GM23338 (cell line): ENCODE results near the gene ANKMY2.

Experiments used
- CTCF ChIP-seq, 2 experiments: fragments of 200-600 bp in 1 of 2; sonication (generic) in 1 of 2; conservative IDR thresholded peaks; 2 replicates each; pipeline versions ENCODE4 v1.5.1 to v1.6.1; 2016 to 2017; ENCODE audit warnings: antibody characterized with exemption in 2 of 2, low read depth in 2 of 2, mild to moderate bottlenecking in 2 of 2, moderate library complexity in 1 of 2
- EZH2 ChIP-seq: fragments of 200-600 bp; sonication (generic); IDR thresholded peaks from one replicate; pipeline ENCODE4 v1.8.0; 2017; ENCODE audit warnings: antibody characterized with exemption, mild to moderate bottlenecking, low read depth; ENCODE audit not compliant: unreplicated experiment
- EZH2phosphoT487 ChIP-seq: fragments of 200-600 bp; sonication (generic); IDR thresholded peaks from one replicate; pipeline ENCODE4 v1.8.1; 2018; ENCODE audit warnings: antibody characterized with exemption; ENCODE audit not compliant: unreplicated experiment
- NANOG ChIP-seq: IDR thresholded peaks from 2 replicates; pipeline ENCODE4 v1.6.1; 2016; ENCODE audit warnings: antibody characterized with exemption, borderline replicate concordance

GRCh38 chr7:16606704-16607103, 38.9 kb downstream of the ANKMY2 start:
- TF ChIP-seq CTCF (conservative IDR thresholded peaks at IDR 0.05; ENCODE audit: low read depth in 2 of 2), result no peak
- TF ChIP-seq NANOG, result no peak
- no peak for TF ChIP-seq EZH2
- no peak for TF ChIP-seq EZH2phosphoT487
